Osteocyte (in vitro differentiated cells): ENCODE data around the gene C12orf57. TPM values are rescaled to one million over a fixed set of nuclear protein-coding genes. Genes with fewer than 3 reads are reported as not detected.
A peak's percentile ranks its signal among the peaks of the same experiment; 100 is the strongest.

Source experiments
- DNase-seq: peaks from one replicate; pipeline ENCODE4 v3.0.0; 2021; ENCODE audit warnings: mixed read lengths; ENCODE audit not compliant: unreplicated experiment; ENCODE audit errors: extremely low spot score
- H3K27ac Mint-ChIP-seq: one replicate; pipeline ENCODE4 v1.8.0; 2021; ENCODE audit warnings: mild to moderate bottlenecking, mixed read lengths; ENCODE audit not compliant: unreplicated experiment
- H3K27me3 Mint-ChIP-seq: one replicate; pipeline ENCODE4 v1.8.0; 2021; ENCODE audit warnings: mixed read lengths; ENCODE audit not compliant: unreplicated experiment
- H3K36me3 Mint-ChIP-seq: one replicate; pipeline ENCODE4 v1.8.0; 2021; ENCODE audit warnings: mixed read lengths; ENCODE audit not compliant: unreplicated experiment
- H3K4me1 Mint-ChIP-seq: one replicate; pipeline ENCODE4 v1.8.0; 2021; ENCODE audit warnings: mixed read lengths; ENCODE audit not compliant: unreplicated experiment
- H3K4me3 Mint-ChIP-seq: one replicate; pipeline ENCODE4 v1.8.0; 2021; ENCODE audit warnings: mild to moderate bottlenecking, moderate library complexity, mixed read lengths; ENCODE audit not compliant: unreplicated experiment
- H3K9me3 Mint-ChIP-seq: one replicate; pipeline ENCODE4 v1.8.0; 2021; ENCODE audit warnings: mixed read lengths; ENCODE audit not compliant: unreplicated experiment
- total RNA-seq: library from RNA; stranded (reverse); gene quantifications from 2 replicates; pipeline ENCODE4 v1.2.1, GENCODE V29; 2021
- TF ChIP-seq, protein P1 (sequence below): fragments of 200-600 bp; sonication (generic); IDR thresholded peaks from 2 replicates; pipeline ENCODE4 v1.5.0; 2021; ENCODE audit warnings: antibody characterized with exemption, mild to moderate bottlenecking, moderate library complexity

The C12orf57 gene
- total RNA-seq, 1 donor from 2014 or later: 309 TPM

DNA sequence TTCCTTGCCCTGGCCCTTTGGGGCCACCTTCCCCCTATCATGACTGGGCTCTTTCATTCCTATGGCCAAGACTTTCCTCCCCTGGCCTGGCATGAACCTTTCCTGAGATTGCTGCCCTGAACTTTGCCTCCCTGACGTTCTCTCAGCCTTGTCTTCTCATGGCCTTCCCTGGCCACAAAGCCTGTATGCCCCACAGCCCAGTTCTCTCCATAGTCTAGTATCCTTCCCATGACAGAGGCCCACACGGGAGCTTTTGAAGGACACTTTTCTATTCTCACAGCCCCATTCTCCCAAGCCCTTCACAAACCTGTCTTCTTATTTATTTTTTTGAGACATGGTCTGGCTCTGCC lies 4.7 kb upstream of the C12orf57 start:
- DNase-seq: no peak
- Mint-ChIP-seq H3K36me3 (peaks cover 24% of the 10 kb centered on the region), H3K4me3 (peak overlapping the region; percentile 51), H3K27ac (peak overlapping the region; percentile 50), H3K4me1 (peaks cover 45% of the 10 kb centered on the region), H3K9me3 (no peaks in the 10 kb centered on the region), H3K27me3 (no peaks in the 10 kb centered on the region)
- TF ChIP-seq, protein P1, sequence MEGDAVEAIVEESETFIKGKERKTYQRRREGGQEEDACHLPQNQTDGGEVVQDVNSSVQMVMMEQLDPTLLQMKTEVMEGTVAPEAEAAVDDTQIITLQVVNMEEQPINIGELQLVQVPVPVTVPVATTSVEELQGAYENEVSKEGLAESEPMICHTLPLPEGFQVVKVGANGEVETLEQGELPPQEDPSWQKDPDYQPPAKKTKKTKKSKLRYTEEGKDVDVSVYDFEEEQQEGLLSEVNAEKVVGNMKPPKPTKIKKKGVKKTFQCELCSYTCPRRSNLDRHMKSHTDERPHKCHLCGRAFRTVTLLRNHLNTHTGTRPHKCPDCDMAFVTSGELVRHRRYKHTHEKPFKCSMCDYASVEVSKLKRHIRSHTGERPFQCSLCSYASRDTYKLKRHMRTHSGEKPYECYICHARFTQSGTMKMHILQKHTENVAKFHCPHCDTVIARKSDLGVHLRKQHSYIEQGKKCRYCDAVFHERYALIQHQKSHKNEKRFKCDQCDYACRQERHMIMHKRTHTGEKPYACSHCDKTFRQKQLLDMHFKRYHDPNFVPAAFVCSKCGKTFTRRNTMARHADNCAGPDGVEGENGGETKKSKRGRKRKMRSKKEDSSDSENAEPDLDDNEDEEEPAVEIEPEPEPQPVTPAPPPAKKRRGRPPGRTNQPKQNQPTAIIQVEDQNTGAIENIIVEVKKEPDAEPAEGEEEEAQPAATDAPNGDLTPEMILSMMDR: no peak

DNA sequence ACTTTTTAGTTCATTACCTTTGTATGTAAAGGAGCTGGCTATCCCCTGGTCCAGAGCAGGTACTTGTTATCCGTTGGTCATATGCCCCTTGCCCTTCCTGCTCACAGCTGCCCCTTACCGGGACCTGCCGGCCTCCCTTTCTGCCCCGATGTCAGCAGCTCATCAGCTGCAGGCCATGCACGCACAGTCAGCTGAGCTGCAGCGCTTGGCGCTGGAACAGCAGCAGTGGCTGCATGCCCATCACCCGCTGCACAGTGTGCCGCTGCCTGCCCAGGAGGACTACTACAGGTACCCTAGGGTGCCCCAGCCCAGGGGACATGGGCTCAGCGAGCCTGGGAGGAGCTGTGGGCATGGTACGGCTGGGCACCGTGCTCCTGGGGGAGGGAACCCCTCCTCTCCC lies 2.6 kb upstream of the C12orf57 start:
- no peaks in the 10 kb centered on the region for H3K9me3 Mint-ChIP-seq
- H3K27me3 Mint-ChIP-seq: no peaks in the 10 kb centered on the region
- no peak overlapping the region for H3K4me3 Mint-ChIP-seq
- H3K27ac Mint-ChIP-seq: peak overlapping the region; percentile 73
- H3K36me3 Mint-ChIP-seq: peaks cover 6% of the 10 kb centered on the region
- peaks cover 42% of the 10 kb centered on the region for H3K4me1 Mint-ChIP-seq
- no peak for DNase-seq
- TF ChIP-seq, protein P1: no peak

DNA sequence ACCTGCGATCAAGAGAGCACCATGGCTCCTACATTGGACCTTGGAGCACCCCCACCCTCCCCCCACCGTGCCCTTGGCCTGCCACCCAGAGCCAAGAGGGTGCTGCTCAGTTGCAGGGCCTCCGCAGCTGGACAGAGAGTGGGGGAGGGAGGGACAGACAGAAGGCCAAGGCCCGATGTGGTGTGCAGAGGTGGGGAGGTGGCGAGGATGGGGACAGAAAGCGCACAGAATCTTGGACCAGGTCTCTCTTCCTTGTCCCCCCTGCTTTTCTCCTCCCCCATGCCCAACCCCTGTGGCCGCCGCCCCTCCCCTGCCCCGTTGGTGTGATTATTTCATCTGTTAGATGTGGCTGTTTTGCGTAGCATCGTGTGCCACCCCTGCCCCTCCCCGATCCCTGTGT lies 2.0 kb upstream of the C12orf57 start:
- Mint-ChIP-seq H3K27me3 (no peaks in the 10 kb centered on the region), H3K27ac (no peak overlapping the region), H3K4me1 (peaks cover 39% of the 10 kb centered on the region), H3K9me3 (no peaks in the 10 kb centered on the region), H3K36me3 (peaks cover 5% of the 10 kb centered on the region), H3K4me3 (no peak overlapping the region)
- DNase-seq: no peak
- TF ChIP-seq, protein P1: no peak

DNA sequence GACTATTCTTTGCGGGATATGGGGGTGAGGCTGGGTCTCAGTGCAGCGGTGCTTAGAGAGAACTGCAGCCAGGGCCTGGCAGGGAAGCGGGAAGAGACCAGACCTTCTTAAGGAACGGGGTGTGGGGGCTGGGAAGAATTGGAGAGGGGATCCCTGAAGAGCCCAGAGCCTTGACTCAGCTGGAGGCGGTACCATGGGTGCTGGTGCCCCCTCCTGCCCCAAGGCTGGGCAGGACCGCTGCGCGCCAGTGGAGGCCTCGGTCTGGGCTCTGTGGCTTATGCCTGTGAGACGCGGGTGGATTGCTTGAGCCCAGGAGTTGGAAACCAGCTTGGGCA lies 1.5 kb upstream of the C12orf57 start:
- TF ChIP-seq, protein P1: no peak
- Mint-ChIP-seq H3K36me3 (peaks cover 9% of the 10 kb centered on the region), H3K27me3 (no peaks in the 10 kb centered on the region), H3K4me1 (peaks cover 39% of the 10 kb centered on the region), H3K9me3 (no peaks in the 10 kb centered on the region), H3K27ac (peak overlapping the region; percentile 99), H3K4me3 (no peak overlapping the region)
- DNase-seq: no peak

DNA sequence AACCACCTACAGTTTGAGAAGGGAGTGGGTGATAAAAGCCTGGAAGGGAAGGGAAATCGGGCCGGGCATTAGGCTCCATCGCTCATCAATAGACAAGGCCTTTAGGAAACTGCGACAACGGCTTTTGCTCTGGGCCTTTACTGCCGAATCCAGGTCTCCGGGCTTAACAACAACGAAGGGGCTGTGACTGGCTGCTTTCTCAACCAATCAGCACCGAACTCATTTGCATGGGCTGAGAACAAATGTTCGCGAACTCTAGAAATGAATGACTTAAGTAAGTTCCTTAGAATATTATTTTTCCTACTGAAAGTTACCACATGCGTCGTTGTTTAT lies 467 bp upstream of the C12orf57 start:
- Mint-ChIP-seq H3K27ac (peak overlapping the region; percentile 99), H3K36me3 (peaks cover 13% of the 10 kb centered on the region), H3K9me3 (no peaks in the 10 kb centered on the region), H3K27me3 (no peaks in the 10 kb centered on the region), H3K4me3 (peak overlapping the region; percentile 94), H3K4me1 (peaks cover 37% of the 10 kb centered on the region)
- DNase-seq: no peak
- TF ChIP-seq, protein P1: no peak
